DMS53 treated with DMSO at 0.1 percent for 48 hours (cell line): ENCODE data around the gene COQ10A.
"Not testable (repeated sequence)": the region's sequence is repeated elsewhere in the genome, so short reads cannot be mapped to it uniquely, and the experiment has no call there.

Experiments used
- DNase-seq: peaks from one replicate; lab custom pipeline; 2025; ENCODE audit not compliant: unreplicated experiment; lab: John Stamatoyannopoulos, UW

COQ10A gene

GRCh38 chr12:56274299-56274698 lies 7.6 kb downstream of the COQ10A start:
- no peak for DNase-seq

GRCh38 chr12:56278905-56279304 lies 12.2 kb downstream of the COQ10A start:
- DNase-seq = no peak

- DNase-seq = no peak
These were observed 14.1 kb downstream of the COQ10A start for GRCh38 chr12:56280849-56281248.

- no peak for DNase-seq
These were observed 15.3 kb downstream of the COQ10A start for GRCh38 chr12:56282030-56282429.

GRCh38 chr12:56282579-56282978 lies 15.8 kb downstream of the COQ10A start:
- no peak for DNase-seq

GRCh38 chr12:56284263-56284662 lies 17.5 kb downstream of the COQ10A start:
- DNase-seq = not testable (repeated sequence)

GRCh38 chr12:56286044-56286830 lies 19.5 kb downstream of the COQ10A start:
- no peak for DNase-seq

GRCh38 chr12:56288705-56289387 lies 22.1 kb downstream of the COQ10A start:
- no peak for DNase-seq

GRCh38 chr12:56293795-56294194 lies 27.1 kb downstream of the COQ10A start:
- DNase-seq = no peak

GRCh38 chr12:56296295-56296694 lies 29.6 kb downstream of the COQ10A start:
- DNase-seq = no peak

- DNase-seq = no peak
These were observed 30.7 kb downstream of the COQ10A start for GRCh38 chr12:56297400-56297799.

- no peak for DNase-seq
These were observed 32.1 kb downstream of the COQ10A start for GRCh38 chr12:56298828-56299227.

- no peak for DNase-seq
These were observed 32.6 kb downstream of the COQ10A start for GRCh38 chr12:56299308-56299852.

GRCh38 chr12:56299853-56300643 lies 33.3 kb downstream of the COQ10A start, which contains the start of gene CS:
TSS of gene CS (minus strand) at chr12:56300330. CDS start at chr12:56300201, 129 bp downstream.
- DNase-seq = peak; percentile 98

- peak; percentile 77 for DNase-seq
These were observed 34.1 kb downstream of the COQ10A start for GRCh38 chr12:56300644-56301464.

GRCh38 chr12:56304276-56304675 lies 37.5 kb downstream of the COQ10A start:
- no peak for DNase-seq

- no peak for DNase-seq
These were observed 38.3 kb downstream of the COQ10A start for GRCh38 chr12:56304872-56305590.

GRCh38 chr12:56307221-56307965 lies 40.7 kb downstream of the COQ10A start:
- no peak for DNase-seq

GRCh38 chr12:56308714-56309113 lies 42.0 kb downstream of the COQ10A start:
- no peak for DNase-seq
